Activated B cell treated with CpG ODN at 0.5 μM for 24 hours (primary cell): Measurements from ENCODE around the gene NAT10. TPM values are rescaled to one million over a fixed set of nuclear protein-coding genes. Genes with fewer than 3 reads are reported as not detected.

Experiments used
- ATAC-seq: fragments of 200-7000 bp; cut with Tn5 transposase; one replicate; pipeline ENCODE4 v1.10.0; 2021; ENCODE audit warnings: low read depth, mild to moderate bottlenecking, moderate library complexity
- CTCF ChIA-PET: fragments of 350-600 bp; sonication (Branson Sonifier 250); formaldehyde crosslinking; loops from one replicate; lab custom pipeline; 2021; ENCODE audit warnings: antibody characterized with exemption; lab: Charles Lee
- POLR2A ChIA-PET: fragments of 350-600 bp; sonication (Branson Sonifier 250); formaldehyde crosslinking; loops from one replicate; lab custom pipeline; 2021; ENCODE audit warnings: antibody characterized with exemption; lab: Charles Lee
- DNase-seq: peaks from one replicate; pipeline ENCODE4 v3.0.0; 2022
- H3K27ac Mint-ChIP-seq: one replicate; pipeline ENCODE4 v1.8.0; 2020; ENCODE audit warnings: mixed read lengths
- H3K27me3 Mint-ChIP-seq: one replicate; pipeline ENCODE4 v1.8.0; 2021; ENCODE audit warnings: mixed read lengths
- H3K36me3 Mint-ChIP-seq: one replicate; pipeline ENCODE4 v1.8.0; 2021; ENCODE audit warnings: low read depth, mixed read lengths
- H3K4me1 Mint-ChIP-seq: one replicate; pipeline ENCODE4 v1.8.0; 2021; ENCODE audit warnings: mixed read lengths
- H3K4me3 Mint-ChIP-seq: one replicate; pipeline ENCODE4 v1.8.0; 2020; ENCODE audit warnings: mild to moderate bottlenecking, mixed read lengths
- H3K9me3 Mint-ChIP-seq: one replicate; pipeline ENCODE4 v1.8.0; 2020; ENCODE audit warnings: mixed read lengths
- intact Hi-C: fragments of 100-400 bp; cut with micrococcal nuclease; formaldehyde crosslinking; loops from one replicate; pipeline ENCODE4 v1.15.1; 2024
- total RNA-seq: library from RNA; stranded (reverse); gene quantifications from 2 replicates; pipeline ENCODE4 v1.2.3, GENCODE V29; 2022
- TF ChIP-seq, protein P1 (sequence below): fragments of 200-600 bp; IDR thresholded peaks from one replicate; pipeline ENCODE4 v1.8.0; 2022; ENCODE audit warnings: antibody characterized with exemption, mild to moderate bottlenecking

NAT10 gene
- total RNA-seq, 1 donor from 2014 or later, result 120 TPM

DNA sequence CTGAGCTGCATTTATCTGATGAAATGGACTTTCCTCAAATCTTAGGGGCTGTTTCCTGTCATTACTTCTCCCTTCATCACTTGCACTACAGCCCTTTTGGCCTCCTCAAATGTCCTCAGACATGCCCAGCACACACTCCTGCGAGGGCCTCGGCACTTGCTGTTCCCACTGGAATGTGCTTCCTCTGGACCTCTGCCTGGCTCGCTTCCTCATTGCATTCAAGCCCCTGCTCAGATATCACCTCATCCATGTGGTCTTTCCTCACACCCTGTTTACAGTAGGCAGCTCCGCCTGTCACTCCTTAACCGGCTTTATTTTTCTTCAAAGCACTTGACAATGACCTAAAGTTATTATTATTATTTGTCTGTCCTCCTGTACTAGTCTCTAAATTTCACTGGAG, 9.0 kb downstream of the NAT10 start:
- no peak overlapping the region for H3K4me3 Mint-ChIP-seq
- no peak overlapping the region for H3K27ac Mint-ChIP-seq
- ChIA-PET POLR2A (no interaction called here), CTCF (no interaction called here)
- no peak for DNase-seq
- no peak for ATAC-seq
- H3K27me3 Mint-ChIP-seq, result no peaks in the 10 kb centered on the region
- no peaks in the 10 kb centered on the region for H3K4me1 Mint-ChIP-seq
- TF ChIP-seq, protein P1, sequence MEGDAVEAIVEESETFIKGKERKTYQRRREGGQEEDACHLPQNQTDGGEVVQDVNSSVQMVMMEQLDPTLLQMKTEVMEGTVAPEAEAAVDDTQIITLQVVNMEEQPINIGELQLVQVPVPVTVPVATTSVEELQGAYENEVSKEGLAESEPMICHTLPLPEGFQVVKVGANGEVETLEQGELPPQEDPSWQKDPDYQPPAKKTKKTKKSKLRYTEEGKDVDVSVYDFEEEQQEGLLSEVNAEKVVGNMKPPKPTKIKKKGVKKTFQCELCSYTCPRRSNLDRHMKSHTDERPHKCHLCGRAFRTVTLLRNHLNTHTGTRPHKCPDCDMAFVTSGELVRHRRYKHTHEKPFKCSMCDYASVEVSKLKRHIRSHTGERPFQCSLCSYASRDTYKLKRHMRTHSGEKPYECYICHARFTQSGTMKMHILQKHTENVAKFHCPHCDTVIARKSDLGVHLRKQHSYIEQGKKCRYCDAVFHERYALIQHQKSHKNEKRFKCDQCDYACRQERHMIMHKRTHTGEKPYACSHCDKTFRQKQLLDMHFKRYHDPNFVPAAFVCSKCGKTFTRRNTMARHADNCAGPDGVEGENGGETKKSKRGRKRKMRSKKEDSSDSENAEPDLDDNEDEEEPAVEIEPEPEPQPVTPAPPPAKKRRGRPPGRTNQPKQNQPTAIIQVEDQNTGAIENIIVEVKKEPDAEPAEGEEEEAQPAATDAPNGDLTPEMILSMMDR, result no peak
- no peaks in the 10 kb centered on the region for H3K9me3 Mint-ChIP-seq
- intact Hi-C loops, result no loop called here
- peaks cover 92% of the 10 kb centered on the region for H3K36me3 Mint-ChIP-seq

- CTCF ChIA-PET, result no interaction called here
These were observed 15.2 kb downstream of the NAT10 start for GRCh38 chr11:34120651-34121050.

DNA sequence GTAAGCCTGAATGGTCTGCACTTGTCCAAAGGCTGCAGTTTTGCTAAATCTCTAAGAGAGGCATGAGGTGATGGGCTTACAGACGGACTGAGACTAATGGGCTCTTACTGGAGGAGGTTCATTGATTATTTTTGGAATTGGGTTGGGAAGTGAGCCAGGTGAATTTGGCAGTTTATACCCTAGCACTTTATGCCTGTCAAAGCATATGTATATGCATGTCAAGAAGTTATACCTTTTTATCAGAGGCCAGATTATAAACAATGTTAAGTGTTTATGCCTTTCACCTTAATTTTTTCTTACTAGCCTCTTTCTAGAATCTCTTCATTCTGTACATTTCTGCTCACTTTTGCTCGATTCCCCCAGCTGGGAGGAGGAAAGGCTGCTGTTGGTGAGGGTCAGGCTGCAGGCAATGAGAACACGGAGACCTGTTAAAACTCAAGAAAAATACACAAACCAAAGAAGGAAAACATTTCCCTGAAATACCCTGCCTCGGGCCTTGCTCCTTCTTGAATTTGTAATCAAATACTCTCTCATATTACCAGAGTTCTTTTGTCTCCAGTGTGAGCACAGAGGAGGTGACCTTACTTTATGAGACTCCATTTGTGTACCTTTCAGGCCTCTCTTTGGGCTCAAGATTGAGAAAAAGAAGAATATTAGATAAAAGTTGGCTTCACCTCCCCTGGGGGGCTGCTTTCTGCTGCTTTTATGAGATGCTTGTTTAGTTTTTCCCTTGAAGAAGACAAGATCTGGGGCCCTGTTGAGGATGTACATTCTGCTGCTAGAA, 19.6 kb downstream of the NAT10 start:
- Mint-ChIP-seq H3K9me3 (no peaks in the 10 kb centered on the region), H3K4me3 (no peak overlapping the region), H3K27me3 (no peaks in the 10 kb centered on the region), H3K4me1 (no peaks in the 10 kb centered on the region), H3K36me3 (peaks cover 90% of the 10 kb centered on the region), H3K27ac (no peak overlapping the region)
- intact Hi-C loops, result no loop called here
- DNase-seq (no peak), ATAC-seq (no peak)
- TF ChIP-seq, protein P1, result no peak
- ChIA-PET POLR2A (no interaction called here), CTCF (no interaction called here)

More at GRCh38 chr11:34120651-34121050, 15.2 kb downstream of the NAT10 start:
- no peak for ATAC-seq
- Mint-ChIP-seq H3K27ac (no peak overlapping the region), H3K27me3 (no peaks in the 10 kb centered on the region), H3K9me3 (no peaks in the 10 kb centered on the region), H3K36me3 (peaks cover 90% of the 10 kb centered on the region), H3K4me1 (no peaks in the 10 kb centered on the region), H3K4me3 (no peak overlapping the region)
- POLR2A ChIA-PET, result no interaction called here
- TF ChIP-seq, protein P1, result no peak
- intact Hi-C loops, result no loop called here
- no peak for DNase-seq

GRCh38 chr11:34126959-34127848, 21.8 kb downstream of the NAT10 start:
- CTCF ChIA-PET, result no interaction called here

More at GRCh38 chr11:34126959-34127848, 21.8 kb downstream of the NAT10 start:
- peaks cover 5% of the 10 kb centered on the region for H3K4me1 Mint-ChIP-seq
- intact Hi-C loops, result no loop called here
- H3K4me3 Mint-ChIP-seq, result no peak overlapping the region
- H3K27ac Mint-ChIP-seq, result no peak overlapping the region
- TF ChIP-seq, protein P1, result no peak
- POLR2A ChIA-PET, result no interaction called here
- no peaks in the 10 kb centered on the region for H3K27me3 Mint-ChIP-seq
- DNase-seq (no peak), ATAC-seq (no peak)
- no peaks in the 10 kb centered on the region for H3K9me3 Mint-ChIP-seq
- peaks cover 91% of the 10 kb centered on the region for H3K36me3 Mint-ChIP-seq
